GM23338 (cell line): ENCODE results near the gene F8. TPM values are rescaled to one million over a fixed set of nuclear protein-coding genes. Genes with fewer than 3 reads are reported as not detected.

ENCODE experiments used
- ATAC-seq: fragments of 200-7000 bp; cut with Tn5 transposase; 3 replicates; pipeline ENCODE4 v1.9.1; 2020
- DNase-seq: peaks from one replicate; pipeline ENCODE4 v3.0.0-alpha.2; 2015; ENCODE audit warnings: low spot score
- H2AFZ ChIP-seq: fragments of 200-600 bp; sonication (generic); 2 replicates; pipeline ENCODE4 v1.8.0; 2016; ENCODE audit warnings: antibody characterized with exemption, mild to moderate bottlenecking, moderate library complexity
- H3F3A ChIP-seq: fragments of 200-600 bp; sonication (generic); replicated peaks from 2 replicates; pipeline ENCODE4 v1.8.0; 2017; ENCODE audit warnings: antibody characterized with exemption, mixed run types, low read depth
- H3K27ac ChIP-seq: fragments of 200-600 bp; sonication (generic); 2 replicates; pipeline ENCODE4 v1.6.1; 2016; ENCODE audit warnings: low read depth
- H3K27me3 ChIP-seq: fragments of 200-600 bp; sonication (generic); 2 replicates; pipeline ENCODE4 v1.8.0; 2016; ENCODE audit warnings: mild to moderate bottlenecking, mixed run types, moderate library complexity; ENCODE audit not compliant: insufficient read depth
- H3K36me3 ChIP-seq: fragments of 200-600 bp; sonication (generic); 2 replicates; pipeline ENCODE4 v1.8.0; 2016; ENCODE audit warnings: mild to moderate bottlenecking; ENCODE audit not compliant: insufficient read depth
- H3K4me1 ChIP-seq: fragments of 200-600 bp; sonication (generic); 2 replicates; pipeline ENCODE4 v1.8.0; 2016; ENCODE audit warnings: mild to moderate bottlenecking, moderate library complexity; ENCODE audit not compliant: insufficient read depth
- H3K4me2 ChIP-seq: fragments of 200-600 bp; sonication (generic); 2 replicates; pipeline ENCODE4 v1.7.1; 2017; ENCODE audit warnings: mixed run types
- H3K4me3 ChIP-seq: fragments of 200-600 bp; sonication (generic); 2 replicates; pipeline ENCODE4 v1.6.1; 2016; ENCODE audit warnings: mixed run types
- H3K79me2 ChIP-seq: fragments of 200-600 bp; sonication (generic); replicated peaks from 2 replicates; pipeline ENCODE4 v1.8.0; 2017; ENCODE audit warnings: mild to moderate bottlenecking; ENCODE audit not compliant: insufficient read depth
- H3K9me2 ChIP-seq: fragments of 200-600 bp; sonication (generic); 2 replicates; pipeline ENCODE4 v1.8.0; 2017; ENCODE audit not compliant: insufficient read depth
- H4K20me1 ChIP-seq: fragments of 200-600 bp; sonication (generic); replicated peaks from 2 replicates; pipeline ENCODE4 v1.8.0; 2017; ENCODE audit warnings: mild to moderate bottlenecking; ENCODE audit not compliant: insufficient read depth
- H3K27ac Mint-ChIP-seq: 2 replicates; pipeline ENCODE4 v1.8.0; 2020; ENCODE audit warnings: inconsistent platforms, mild to moderate bottlenecking, moderate library complexity, mixed read lengths
- H3K27me3 Mint-ChIP-seq: 3 replicates; pipeline ENCODE4 v1.8.0; 2022; ENCODE audit warnings: low read depth, mild to moderate bottlenecking, moderate library complexity, mixed read lengths, inconsistent platforms; ENCODE audit not compliant: insufficient read depth, poor library complexity
- H3K36me3 Mint-ChIP-seq: 3 replicates; pipeline ENCODE4 v1.8.0; 2021; ENCODE audit warnings: low read depth, mild to moderate bottlenecking, inconsistent platforms, moderate library complexity, mixed read lengths
- H3K4me1 Mint-ChIP-seq: 3 replicates; pipeline ENCODE4 v1.8.0; 2020; ENCODE audit warnings: mild to moderate bottlenecking, inconsistent platforms, mixed read lengths
- H3K4me3 Mint-ChIP-seq: 3 replicates; pipeline ENCODE4 v1.8.0; 2021; ENCODE audit warnings: moderate library complexity, mild to moderate bottlenecking, inconsistent platforms, mixed read lengths
- H3K9me3 Mint-ChIP-seq: 3 replicates; pipeline ENCODE4 v1.8.0; 2020; ENCODE audit warnings: moderate library complexity, mild to moderate bottlenecking, inconsistent platforms, mixed read lengths
- CREB1 ChIP-seq: fragments of 250-450 bp; sonication (Bioruptor Pico); IDR thresholded peaks from 2 replicates; pipeline ENCODE4 v1.5.0; 2020; ENCODE audit warnings: low read depth, mild to moderate bottlenecking, moderate library complexity
- CTCF ChIP-seq, 2 experiments: fragments of 200-600 bp in 1 of 2; sonication (generic) in 1 of 2; conservative IDR thresholded peaks; 2 replicates each; pipeline versions ENCODE4 v1.5.1 to v1.6.1; 2016 to 2017; ENCODE audit warnings: antibody characterized with exemption in 2 of 2, low read depth in 2 of 2, mild to moderate bottlenecking in 2 of 2, moderate library complexity in 1 of 2
- ETS1 ChIP-seq: IDR thresholded peaks from 2 replicates; pipeline ENCODE4 v1.6.1; 2016; ENCODE audit warnings: antibody characterized with exemption
- EZH2 ChIP-seq: fragments of 200-600 bp; sonication (generic); IDR thresholded peaks from one replicate; pipeline ENCODE4 v1.8.0; 2017; ENCODE audit warnings: antibody characterized with exemption, mild to moderate bottlenecking, low read depth; ENCODE audit not compliant: unreplicated experiment
- EZH2phosphoT487 ChIP-seq: fragments of 200-600 bp; sonication (generic); IDR thresholded peaks from one replicate; pipeline ENCODE4 v1.8.1; 2018; ENCODE audit warnings: antibody characterized with exemption; ENCODE audit not compliant: unreplicated experiment
- JUNB ChIP-seq: IDR thresholded peaks from one replicate; pipeline ENCODE4 v1.6.1; 2016; ENCODE audit warnings: antibody characterized with exemption; ENCODE audit not compliant: unreplicated experiment
- POLR2AphosphoS5 ChIP-seq: IDR thresholded peaks from 2 replicates; pipeline ENCODE4 v1.6.1; 2016; ENCODE audit warnings: antibody characterized with exemption, low read depth
- REST ChIP-seq: IDR thresholded peaks from one replicate; pipeline ENCODE4 v1.6.1; 2018; ENCODE audit warnings: antibody characterized with exemption; ENCODE audit not compliant: unreplicated experiment
- STAT1 ChIP-seq: IDR thresholded peaks from one replicate; pipeline ENCODE4 v1.6.1; 2016; ENCODE audit warnings: antibody characterized with exemption; ENCODE audit not compliant: unreplicated experiment
- ZNF114 ChIP-seq: fragments of 250-450 bp; sonication (Bioruptor Pico); IDR thresholded peaks from 2 replicates; pipeline ENCODE4 v1.5.0; 2020; ENCODE audit warnings: mild to moderate bottlenecking, moderate library complexity
- ZNF331 ChIP-seq: fragments of 250-450 bp; sonication (Bioruptor Pico); IDR thresholded peaks from 2 replicates; pipeline ENCODE4 v1.5.0; 2020; ENCODE audit warnings: low read depth, mild to moderate bottlenecking, moderate library complexity
- polyA plus RNA-seq: library from polyadenylated mRNA; unstranded; fragments of >200 nt; fragmentation: Nextera tagmentation; extraction: Ambion mirVana; gene quantifications from 2 replicates; pipeline ENCODE4 v1.2.1, GENCODE V29; 2016
- total RNA-seq: library from RNA; depleted of rRNA; stranded (reverse); fragments of >200 nt; shearing (Covaris generic); gene quantifications from 2 replicates; pipeline ENCODE4 v1.2.3, GENCODE V29; 2014

F8 gene
- total and polyA plus RNA-seq, 2 experiments from 2014 or later, result 0.70 to 1.8 TPM

GRCh38 chrX:155056877-155057792, 34.6 kb upstream of the F8 start (continued):
- TF ChIP-seq ETS1 (no peak), EZH2 (no peak), CREB1 (CRISPR knock-in tag) (peak; percentile 66; the same call in 1 of the 2 replicates), JUNB (no peak), ZNF114 (CRISPR knock-in tag) (no peak), ZNF331 (CRISPR knock-in tag) (no peak), POLR2AphosphoS5 (no peak; the same call in 1 of the 2 replicates)

- Histone ChIP-seq H4K20me1 (no peaks in the 10 kb centered on the region), H2AFZ (no peak overlapping the region), H3K9me2 (no peaks in the 10 kb centered on the region), H3K27me3 (no peaks in the 10 kb centered on the region), H3K4me3 (no peak overlapping the region), H3K79me2 (no peaks in the 10 kb centered on the region), H3K27ac (no peak overlapping the region), H3K36me3 (no peaks in the 10 kb centered on the region; the same call in 1 of the 2 replicates), H3K4me2 (no peak overlapping the region), H3K4me1 (no peaks in the 10 kb centered on the region), H3F3A (no peaks in the 10 kb centered on the region)
- H3K9me3 Mint-ChIP-seq, result no peaks in the 10 kb centered on the region
- no peak overlapping the region for H3K4me3 Mint-ChIP-seq
- no peak for DNase-seq
- H3K36me3 Mint-ChIP-seq, result 0 out of 3 replicates have a peak, but pooled peaks cover 8% of the 10 kb centered on the region
- H3K27ac Mint-ChIP-seq, result no peak overlapping the region
- no peak for ATAC-seq
- H3K27me3 Mint-ChIP-seq, result peaks cover 2% of the 10 kb centered on the region
- no peaks in the 10 kb centered on the region for H3K4me1 Mint-ChIP-seq
- TF ChIP-seq CREB1 (CRISPR knock-in tag) (no peak), EZH2 (no peak), JUNB (no peak), ZNF331 (CRISPR knock-in tag) (no peak), ETS1 (no peak), REST (no peak), CTCF (conservative IDR thresholded peaks at IDR 0.05; ENCODE audit: low read depth in 2 of 2) (no peak), POLR2AphosphoS5 (no peak), ZNF114 (CRISPR knock-in tag) (no peak), STAT1 (no peak), EZH2phosphoT487 (no peak)
Measured at GRCh38 chrX:155056471-155056870, 33.9 kb upstream of the F8 start.
